Epithelial cell of esophagus (primary cell): ENCODE results near the gene CAPNS2.

Experiments used
- DNase-seq: peaks from one replicate; pipeline ENCODE4 v3.0.0; 2010; ENCODE audit warnings: low read depth
- H3K4me3 ChIP-seq: 2 replicates; pipeline ENCODE4 v1.5.1; 2011; ENCODE audit warnings: mild to moderate bottlenecking, low read length, control low read depth
- CTCF ChIP-seq: IDR thresholded peaks from 2 replicates; pipeline ENCODE4 v1.5.1; 2011; ENCODE audit warnings: low read depth, mild to moderate bottlenecking, low read length, control low read depth, inconsistent platforms; ENCODE audit not compliant: insufficient read depth; ENCODE audit errors: missing control alignments

The CAPNS2 gene

GRCh38 chr16:55534756-55535155 is 31.7 kb upstream of the CAPNS2 start:
- TF ChIP-seq CTCF = no peak
- peak; percentile 35 for DNase-seq
- H3K4me3 ChIP-seq = no peak overlapping the region

- peak; percentile 45 for DNase-seq
- H3K4me3 ChIP-seq = no peak overlapping the region
- TF ChIP-seq CTCF = no peak
Measured at GRCh38 chr16:55539049-55539448, 27.4 kb upstream of the CAPNS2 start.

DNA sequence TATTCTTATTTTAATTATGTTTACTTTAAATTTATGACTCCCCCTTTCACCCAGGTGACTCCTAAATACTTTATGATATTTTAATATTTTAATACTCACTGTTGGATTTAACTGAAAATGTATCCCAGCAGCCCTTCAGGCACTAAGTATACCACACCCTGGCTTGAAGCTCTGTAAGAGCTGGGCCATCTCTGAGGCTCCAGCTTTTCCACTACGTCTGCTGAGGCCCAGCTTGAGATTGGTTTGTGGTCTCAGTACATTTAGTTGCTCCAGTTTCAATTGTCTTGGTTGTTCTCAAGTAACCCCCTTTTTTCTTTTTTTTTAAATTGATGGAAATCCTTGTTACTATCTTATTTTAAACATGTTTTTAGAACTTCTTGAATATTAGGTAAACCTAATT is 27.0 kb upstream of the CAPNS2 start:
- no peak overlapping the region for H3K4me3 ChIP-seq
- TF ChIP-seq CTCF = no peak
- no peak for DNase-seq

DNA sequence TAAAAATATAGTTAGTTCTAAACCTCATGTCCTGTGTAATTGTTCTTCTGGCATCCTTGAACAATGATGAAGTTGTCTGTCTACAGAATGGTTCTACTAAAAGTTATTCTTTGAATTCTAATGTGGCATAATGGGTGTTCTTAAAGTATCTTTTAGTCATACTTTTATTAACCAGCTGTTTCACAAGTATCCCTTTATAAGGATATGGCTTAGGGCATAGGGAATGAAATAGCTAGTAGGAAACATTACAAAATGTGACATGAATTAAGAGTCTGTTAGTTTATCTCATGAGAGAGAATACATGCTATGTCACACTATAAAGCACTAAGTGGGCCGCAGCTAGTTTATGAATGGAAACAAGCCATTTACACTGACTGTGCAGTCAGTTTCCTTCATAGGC is 26.3 kb upstream of the CAPNS2 start:
- TF ChIP-seq CTCF = no peak
- no peak overlapping the region for H3K4me3 ChIP-seq
- no peak for DNase-seq

- peak; percentile 64 for DNase-seq
- H3K4me3 ChIP-seq = no peak overlapping the region
- TF ChIP-seq CTCF = no peak
Measured at GRCh38 chr16:55542459-55543082, 23.9 kb upstream of the CAPNS2 start.

DNA sequence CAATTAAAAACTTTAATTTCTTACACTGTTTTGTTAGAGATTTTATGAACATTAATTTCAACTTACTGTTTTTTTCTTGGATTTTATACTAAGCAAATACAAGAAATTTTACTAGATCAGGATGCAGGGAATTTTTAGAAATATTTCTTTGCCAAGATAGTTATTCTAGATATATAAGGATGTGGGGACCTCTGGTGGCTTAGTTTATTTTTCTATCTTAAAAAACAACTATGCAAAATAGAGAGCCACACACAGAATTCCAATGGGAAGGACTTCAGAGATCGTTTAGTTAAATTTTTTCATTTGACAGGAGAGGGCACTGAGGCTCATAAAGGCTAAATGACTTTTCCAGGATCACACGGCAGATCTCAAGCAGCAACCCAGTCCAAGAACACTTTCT is 23.0 kb upstream of the CAPNS2 start:
- no peak for TF ChIP-seq CTCF
- peak; percentile 27 for DNase-seq
- no peak overlapping the region for H3K4me3 ChIP-seq

DNA sequence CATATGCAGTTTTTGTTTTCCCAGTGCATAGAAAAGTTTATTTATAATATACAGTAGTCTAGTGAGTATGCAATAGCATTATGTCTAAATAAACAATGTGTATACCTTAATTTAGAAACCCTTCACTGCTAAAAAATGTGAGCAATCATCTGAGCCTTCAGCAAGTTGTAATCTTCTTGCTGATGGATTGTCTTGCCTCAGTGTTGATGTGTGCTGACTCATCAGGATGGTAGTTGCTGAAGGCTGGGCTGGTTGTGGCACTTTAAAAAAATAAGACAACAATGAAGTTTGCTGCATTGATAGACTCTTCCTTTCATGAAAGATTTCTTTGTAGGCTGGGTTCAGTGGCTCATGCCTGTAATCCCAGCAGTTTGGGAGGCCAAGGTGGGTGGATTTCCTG is 13.9 kb upstream of the CAPNS2 start:
- H3K4me3 ChIP-seq = no peak overlapping the region
- DNase-seq = peak; percentile 96
- no peak for TF ChIP-seq CTCF
